Stimulated activated effector memory CD8-positive, alpha-beta T cell treated with anti-CD3 and anti-CD28 coated beads, Interleukin-12 subunit alpha, Interleukin-12 subunit beta, amount 100 ng/mL, for 72 hours (primary cell): ENCODE results near the gene HDDC3.
"Not testable (repeated sequence)": the region's sequence is repeated elsewhere in the genome, so short reads cannot be mapped to it uniquely, and the experiment has no call there.

Source experiments
- ATAC-seq: fragments of 150-1000 bp; cut with Tn5 transposase; 2 replicates; pipeline ENCODE4 v1.10.0; 2021
- DNase-seq, 2 donors: peaks; one replicate each; pipeline ENCODE4 v3.0.0; 2021 to 2022; ENCODE audit warnings: low spot score in 2 of 2
- H3K27ac Mint-ChIP-seq: one replicate; pipeline ENCODE4 v1.8.0; 2022; ENCODE audit warnings: mild to moderate bottlenecking, mixed read lengths
- H3K36me3 Mint-ChIP-seq: one replicate; pipeline ENCODE4 v1.8.0; 2022; ENCODE audit warnings: mild to moderate bottlenecking, mixed read lengths
- H3K4me1 Mint-ChIP-seq: one replicate; pipeline ENCODE4 v1.8.0; 2022; ENCODE audit warnings: mixed read lengths
- H3K4me3 Mint-ChIP-seq: one replicate; pipeline ENCODE4 v1.8.0; 2022; ENCODE audit warnings: mild to moderate bottlenecking, mixed read lengths
- H3K9me3 Mint-ChIP-seq: one replicate; pipeline ENCODE4 v1.8.0; 2022; ENCODE audit warnings: mixed read lengths

HDDC3 gene

GRCh38 chr15:90901175-90902039, 30.9 kb downstream of the HDDC3 start:
- Mint-ChIP-seq H3K36me3 (peaks cover 41% of the 10 kb centered on the region), H3K9me3 (no peaks in the 10 kb centered on the region), H3K27ac (peak overlapping the region; percentile 82), H3K4me1 (peaks cover 40% of the 10 kb centered on the region), H3K4me3 (peak overlapping the region; percentile 89)
- peak in 1 of 2 donors; percentile 63 for DNase-seq
- no peak for ATAC-seq

- not testable (repeated sequence) for DNase-seq, H3K4me3 Mint-ChIP-seq, ATAC-seq, H3K9me3 Mint-ChIP-seq, H3K27ac Mint-ChIP-seq
- peaks cover 52% of the 10 kb centered on the region for H3K36me3 Mint-ChIP-seq
- peaks cover 17% of the 10 kb centered on the region for H3K4me1 Mint-ChIP-seq
These were observed 35.2 kb downstream of the HDDC3 start for GRCh38 chr15:90897131-90897655.

- no peak overlapping the region for H3K4me3 Mint-ChIP-seq
- no peaks in the 10 kb centered on the region for H3K9me3 Mint-ChIP-seq
- ATAC-seq, result no peak
- DNase-seq, result no peak
- peaks cover 57% of the 10 kb centered on the region for H3K36me3 Mint-ChIP-seq
- peaks cover 5% of the 10 kb centered on the region for H3K4me1 Mint-ChIP-seq
- peak overlapping the region; percentile 56 for H3K27ac Mint-ChIP-seq
These were observed 36.7 kb downstream of the HDDC3 start for GRCh38 chr15:90895571-90896117.

GRCh38 chr15:90893175-90894090, 38.9 kb downstream of the HDDC3 start:
- Mint-ChIP-seq H3K36me3 (peaks cover 78% of the 10 kb centered on the region), H3K27ac (no peak overlapping the region), H3K9me3 (no peaks in the 10 kb centered on the region), H3K4me3 (no peak overlapping the region), H3K4me1 (peaks cover 12% of the 10 kb centered on the region)
- ATAC-seq (no peak), DNase-seq (no peak)

- Mint-ChIP-seq H3K36me3 (peaks cover 86% of the 10 kb centered on the region), H3K4me3 (no peak overlapping the region), H3K9me3 (no peaks in the 10 kb centered on the region), H3K4me1 (peaks cover 20% of the 10 kb centered on the region), H3K27ac (no peak overlapping the region)
- ATAC-seq (no peak), DNase-seq (no peak)
These were observed 39.7 kb downstream of the HDDC3 start for GRCh38 chr15:90892498-90893174.

GRCh38 chr15:90892023-90892422, 40.3 kb downstream of the HDDC3 start:
- no peak overlapping the region for H3K27ac Mint-ChIP-seq
- no peak overlapping the region for H3K4me3 Mint-ChIP-seq
- H3K36me3 Mint-ChIP-seq, result peaks cover 92% of the 10 kb centered on the region
- no peak for ATAC-seq
- DNase-seq, result no peak
- H3K9me3 Mint-ChIP-seq, result no peaks in the 10 kb centered on the region
- peaks cover 24% of the 10 kb centered on the region for H3K4me1 Mint-ChIP-seq

GRCh38 chr15:90891346-90891949, 40.9 kb downstream of the HDDC3 start:
- DNase-seq (no peak), ATAC-seq (no peak)
- Mint-ChIP-seq H3K9me3 (no peaks in the 10 kb centered on the region), H3K4me3 (no peak overlapping the region), H3K27ac (no peak overlapping the region), H3K36me3 (peaks cover 95% of the 10 kb centered on the region), H3K4me1 (peaks cover 27% of the 10 kb centered on the region)

GRCh38 chr15:90890839-90891238, 41.5 kb downstream of the HDDC3 start:
- no peaks in the 10 kb centered on the region for H3K9me3 Mint-ChIP-seq
- DNase-seq (no peak), ATAC-seq (no peak)
- H3K4me3 Mint-ChIP-seq, result no peak overlapping the region
- H3K4me1 Mint-ChIP-seq, result peaks cover 33% of the 10 kb centered on the region
- H3K36me3 Mint-ChIP-seq, result peaks cover 93% of the 10 kb centered on the region
- H3K27ac Mint-ChIP-seq, result no peak overlapping the region

- Mint-ChIP-seq H3K9me3 (no peaks in the 10 kb centered on the region), H3K36me3 (peaks cover 93% of the 10 kb centered on the region), H3K27ac (peak overlapping the region; percentile 77), H3K4me1 (peaks cover 42% of the 10 kb centered on the region), H3K4me3 (peak overlapping the region; percentile 20)
- DNase-seq (peak in 1 of 2 donors; percentile 59), ATAC-seq (no peak)
These were observed 42.5 kb downstream of the HDDC3 start for GRCh38 chr15:90889736-90890456.

- DNase-seq (peak in 1 of 2 donors; percentile 64), ATAC-seq (peak; percentile 62)
- no peaks in the 10 kb centered on the region for H3K9me3 Mint-ChIP-seq
- peak overlapping the region; percentile 20 for H3K4me3 Mint-ChIP-seq
- H3K4me1 Mint-ChIP-seq, result peaks cover 45% of the 10 kb centered on the region
- H3K36me3 Mint-ChIP-seq, result peaks cover 93% of the 10 kb centered on the region
- H3K27ac Mint-ChIP-seq, result peak overlapping the region; percentile 77
These were observed 43.0 kb downstream of the HDDC3 start for GRCh38 chr15:90889313-90889730.

GRCh38 chr15:90887037-90887481, 45.3 kb downstream of the HDDC3 start:
- Mint-ChIP-seq H3K9me3 (no peaks in the 10 kb centered on the region), H3K4me1 (peaks cover 56% of the 10 kb centered on the region), H3K4me3 (no peak overlapping the region), H3K36me3 (peaks cover 92% of the 10 kb centered on the region), H3K27ac (peak overlapping the region; percentile 34)
- no peak for DNase-seq
- no peak for ATAC-seq

GRCh38 chr15:90886291-90886614, 46.1 kb downstream of the HDDC3 start:
- H3K36me3 Mint-ChIP-seq, result peaks cover 92% of the 10 kb centered on the region
- no peak for DNase-seq
- no peak overlapping the region for H3K4me3 Mint-ChIP-seq
- peak overlapping the region; percentile 72 for H3K27ac Mint-ChIP-seq
- ATAC-seq, result no peak
- H3K4me1 Mint-ChIP-seq, result peaks cover 63% of the 10 kb centered on the region
- H3K9me3 Mint-ChIP-seq, result no peaks in the 10 kb centered on the region

GRCh38 chr15:90885432-90886290, 46.7 kb downstream of the HDDC3 start:
- Mint-ChIP-seq H3K4me3 (peak overlapping the region; percentile 36), H3K36me3 (peaks cover 95% of the 10 kb centered on the region), H3K27ac (peak overlapping the region; percentile 72), H3K4me1 (peaks cover 67% of the 10 kb centered on the region), H3K9me3 (no peaks in the 10 kb centered on the region)
- ATAC-seq (peak; percentile 54), DNase-seq (peak; percentile 80 to 90)
